OCI-LY1 (cell line): ENCODE data around the gene ARID3C.

Experiments used
- H2AFZ ChIP-seq: fragments of 200-600 bp; sonication (generic), shearing (Covaris generic); 2 replicates; pipeline ENCODE4 v1.6.0; 2014; ENCODE audit warnings: antibody characterized with exemption, mild to moderate bottlenecking, low read length
- H3F3A ChIP-seq: fragments of 200-600 bp; sonication (generic), shearing (Covaris generic); 2 replicates; pipeline ENCODE4 v1.6.0; 2014; ENCODE audit warnings: mild to moderate bottlenecking, antibody characterized with exemption, low read length, moderate library complexity; ENCODE audit not compliant: insufficient read depth
- H3K27ac ChIP-seq: fragments of 200-600 bp; sonication (generic); 2 replicates; pipeline ENCODE4 v1.5.1; 2014; ENCODE audit warnings: low read length, mixed run types, mild to moderate bottlenecking, low read depth; ENCODE audit not compliant: poor library complexity, severe bottlenecking
- H3K27me3 ChIP-seq: fragments of 200-600 bp; sonication (generic); 2 replicates; pipeline ENCODE4 v1.6.0; 2014; ENCODE audit warnings: antibody characterized with exemption, mild to moderate bottlenecking, low read length, moderate library complexity; ENCODE audit not compliant: insufficient read depth
- H3K36me3 ChIP-seq: fragments of 200-600 bp; sonication (generic); 2 replicates; pipeline ENCODE4 v1.6.1; 2014; ENCODE audit warnings: mild to moderate bottlenecking, antibody characterized with exemption, low read length, moderate library complexity, mixed read lengths; ENCODE audit not compliant: insufficient read depth
- H3K4me1 ChIP-seq: fragments of 200-600 bp; sonication (generic); 2 replicates; pipeline ENCODE4 v1.5.1; 2014; ENCODE audit warnings: mild to moderate bottlenecking, low read length, moderate library complexity; ENCODE audit not compliant: insufficient read depth, severe bottlenecking
- H3K4me2 ChIP-seq: fragments of 200-600 bp; sonication (generic), shearing (Covaris generic); 2 replicates; pipeline ENCODE4 v1.6.1; 2014; ENCODE audit warnings: low read length
- H3K4me3 ChIP-seq: fragments of 200-600 bp; sonication (generic); 2 replicates; pipeline ENCODE4 v1.5.1; 2014; ENCODE audit warnings: low read length, low read depth, mild to moderate bottlenecking, mixed read lengths; ENCODE audit not compliant: poor library complexity, severe bottlenecking
- H3K79me2 ChIP-seq: fragments of 200-600 bp; shearing (Covaris generic); 2 replicates; pipeline ENCODE4 v1.6.1; 2016; ENCODE audit warnings: mixed run types, low read length, mixed read lengths; ENCODE audit not compliant: insufficient read depth
- H3K9ac ChIP-seq: fragments of 200-600 bp; sonication (generic), shearing (Covaris generic); 2 replicates; pipeline ENCODE4 v1.6.1; 2014; ENCODE audit warnings: mild to moderate bottlenecking, low read length, mixed read lengths
- H3K9me2 ChIP-seq: fragments of 200-600 bp; sonication (generic), shearing (Covaris generic); 2 replicates; pipeline ENCODE4 v1.6.1; 2014; ENCODE audit warnings: low read depth, mild to moderate bottlenecking, low read length, mixed read lengths
- H3K9me3 ChIP-seq: fragments of 200-600 bp; shearing (Covaris generic); 2 replicates; pipeline ENCODE4 v1.6.1; 2014; ENCODE audit warnings: low read length, mixed read lengths
- H4K20me1 ChIP-seq: fragments of 200-600 bp; sonication (generic), shearing (Covaris generic); 2 replicates; pipeline ENCODE4 v1.6.0; 2016; ENCODE audit warnings: mild to moderate bottlenecking, low read length; ENCODE audit not compliant: insufficient read depth
- CTCF ChIP-seq: fragments of 200-600 bp; sonication (generic), shearing (Covaris generic); IDR thresholded peaks from 2 replicates; pipeline ENCODE4 v1.5.1; 2017; ENCODE audit warnings: mild to moderate bottlenecking, antibody characterized with exemption, low read length, moderate library complexity, mixed read lengths
- EZH2 ChIP-seq: fragments of 200-600 bp; sonication (generic), shearing (Covaris generic); IDR thresholded peaks from 2 replicates; pipeline ENCODE4 v1.8.0; 2017; ENCODE audit warnings: borderline replicate concordance, mixed run types, mild to moderate bottlenecking, antibody characterized with exemption, low read length, moderate library complexity, mixed read lengths

The ARID3C gene

GRCh38 chr9:34592895-34593601, 35.8 kb downstream of the ARID3C start:
- H3K4me2 ChIP-seq = no peak overlapping the region
- no peak overlapping the region for H3K9ac ChIP-seq
- H4K20me1 ChIP-seq = no peaks in the 10 kb centered on the region
- H3K4me1 ChIP-seq = no peaks in the 10 kb centered on the region
- H2AFZ ChIP-seq = no peak overlapping the region
- TF ChIP-seq CTCF = no peak
- TF ChIP-seq EZH2 = no peak
- no peaks in the 10 kb centered on the region for H3K9me3 ChIP-seq
- no peak overlapping the region for H3K4me3 ChIP-seq
- no peak overlapping the region for H3K27ac ChIP-seq
- no peaks in the 10 kb centered on the region for H3K79me2 ChIP-seq
- H3K9me2 ChIP-seq = no peaks in the 10 kb centered on the region
- H3F3A ChIP-seq = no peaks in the 10 kb centered on the region
- H3K36me3 ChIP-seq = no peaks in the 10 kb centered on the region
- H3K27me3 ChIP-seq = peaks cover 8% of the 10 kb centered on the region; the same call in 1 of the 2 replicates

- Histone ChIP-seq H3F3A (no peaks in the 10 kb centered on the region), H3K4me3 (no peak overlapping the region), H3K4me1 (no peaks in the 10 kb centered on the region), H3K36me3 (no peaks in the 10 kb centered on the region), H4K20me1 (no peaks in the 10 kb centered on the region), H3K9me2 (no peaks in the 10 kb centered on the region), H3K79me2 (no peaks in the 10 kb centered on the region), H3K4me2 (no peak overlapping the region), H3K9ac (no peak overlapping the region), H3K9me3 (no peaks in the 10 kb centered on the region), H3K27me3 (peaks cover 8% of the 10 kb centered on the region; the same call in 1 of the 2 replicates), H3K27ac (no peak overlapping the region), H2AFZ (no peak overlapping the region)
- TF ChIP-seq EZH2 (no peak), CTCF (no peak)
Observed at GRCh38 chr9:34591917-34592866, 36.7 kb downstream of the ARID3C start.

- Histone ChIP-seq H2AFZ (no peak overlapping the region), H3K4me1 (no peaks in the 10 kb centered on the region), H3F3A (no peaks in the 10 kb centered on the region), H3K9ac (no peak overlapping the region), H3K36me3 (no peaks in the 10 kb centered on the region), H3K9me3 (no peaks in the 10 kb centered on the region), H3K4me2 (peak overlapping the region; percentile 9; the same call in 1 of the 2 replicates), H3K27ac (no peak overlapping the region), H3K4me3 (no peak overlapping the region), H3K79me2 (no peaks in the 10 kb centered on the region), H3K9me2 (no peaks in the 10 kb centered on the region), H4K20me1 (no peaks in the 10 kb centered on the region), H3K27me3 (peaks cover 8% of the 10 kb centered on the region; the same call in 1 of the 2 replicates)
- peak; percentile 88 for TF ChIP-seq CTCF
- TF ChIP-seq EZH2 = no peak
Observed at GRCh38 chr9:34591248-34591916, 37.5 kb downstream of the ARID3C start.
